GM13976 (cell line): ENCODE measurements around the gene DDI2.

Experiments used
- DNase-seq: peaks from one replicate; pipeline ENCODE4 v3.0.0; 2012; ENCODE audit warnings: low spot score
- CTCF ChIP-seq: IDR thresholded peaks from 2 replicates; pipeline ENCODE4 v1.5.1; 2012; ENCODE audit warnings: borderline replicate concordance, mild to moderate bottlenecking; ENCODE audit not compliant: insufficient read depth; ENCODE audit errors: extremely low read depth, missing control alignments, control extremely low read depth
- in situ Hi-C: fragments of 300-500 bp; cut with MboI; formaldehyde crosslinking; loops from one replicate; pipeline ENCODE4 v1.12.0; 2022; ENCODE audit warnings: low sequenced_read_pairs, mixed read lengths, inconsistent platforms; ENCODE audit not compliant: unreplicated experiment

The DDI2 gene

GRCh38 chr1:15683345-15684039 is 66.2 kb downstream of the DDI2 start:
- no peak for DNase-seq
- in situ Hi-C loops: no loop called here
- no peak for TF ChIP-seq CTCF

- in situ Hi-C loops: no loop called here
- TF ChIP-seq CTCF: no peak
- peak; percentile 90 for DNase-seq
Observed at GRCh38 chr1:15684042-15684461, 66.8 kb downstream of the DDI2 start, which contains the start of gene PLEKHM2. Gene PLEKHM2, plus strand, starts transcription at chr1:15684320. Its CDS starts 239 bp downstream, at chr1:15684559.

- TF ChIP-seq CTCF: no peak
- peak; percentile 65 for DNase-seq
- in situ Hi-C loops: no loop called here
Observed at GRCh38 chr1:15684468-15685291, 67.4 kb downstream of the DDI2 start.

- in situ Hi-C loops: no loop called here
Observed at GRCh38 chr1:15685820-15686219, 68.6 kb downstream of the DDI2 start.

GRCh38 chr1:15687446-15687845 is 70.2 kb downstream of the DDI2 start:
- in situ Hi-C loops: no loop called here
- no peak for DNase-seq
- TF ChIP-seq CTCF: no peak

More at GRCh38 chr1:15685820-15686219, 68.6 kb downstream of the DDI2 start:
- TF ChIP-seq CTCF: no peak
- DNase-seq: no peak

GRCh38 chr1:15690317-15690716 is 73.1 kb downstream of the DDI2 start:
- in situ Hi-C loops: no loop called here
- no peak for TF ChIP-seq CTCF
- no peak for DNase-seq
